HAP-1 (cell line): ENCODE data around the gene EPAS1.

Experiments used
- DNase-seq, 2 experiments: peaks; one replicate each; pipeline ENCODE4 v3.0.0-alpha.2; 2016 to 2020; ENCODE audit warnings: low spot score in 2 of 2
- H3K27me3 ChIP-seq: fragments of 250-450 bp; sonication (Bioruptor Pico); 2 replicates; pipeline ENCODE4 v1.5.1; 2020; ENCODE audit warnings: low read depth, mild to moderate bottlenecking, moderate library complexity
- H3K36me3 ChIP-seq: fragments of 250-450 bp; sonication (Bioruptor Pico); replicated peaks from 2 replicates; pipeline ENCODE4 v1.5.1; 2020; ENCODE audit warnings: mild to moderate bottlenecking
- H3K4me1 ChIP-seq: fragments of 250-450 bp; sonication (Bioruptor Pico); 2 replicates; pipeline ENCODE4 v1.5.1; 2020; ENCODE audit warnings: mild to moderate bottlenecking
- H3K4me3 ChIP-seq: fragments of 250-450 bp; sonication (Bioruptor Pico); 2 replicates; pipeline ENCODE4 v1.5.1; 2020; ENCODE audit warnings: mild to moderate bottlenecking, moderate library complexity
- H3K9me3 ChIP-seq: fragments of 250-450 bp; sonication (Bioruptor Pico); 2 replicates; pipeline ENCODE4 v1.5.1; 2020; ENCODE audit warnings: mild to moderate bottlenecking, moderate library complexity
- in situ Hi-C: fragments of 300-500 bp; cut with MboI; formaldehyde crosslinking; loops from 3 replicates; pipeline ENCODE4 v1.14.3; 2020; ENCODE audit warnings: low sequenced_read_pairs, inconsistent platforms, mixed read lengths

Gene EPAS1

DNA sequence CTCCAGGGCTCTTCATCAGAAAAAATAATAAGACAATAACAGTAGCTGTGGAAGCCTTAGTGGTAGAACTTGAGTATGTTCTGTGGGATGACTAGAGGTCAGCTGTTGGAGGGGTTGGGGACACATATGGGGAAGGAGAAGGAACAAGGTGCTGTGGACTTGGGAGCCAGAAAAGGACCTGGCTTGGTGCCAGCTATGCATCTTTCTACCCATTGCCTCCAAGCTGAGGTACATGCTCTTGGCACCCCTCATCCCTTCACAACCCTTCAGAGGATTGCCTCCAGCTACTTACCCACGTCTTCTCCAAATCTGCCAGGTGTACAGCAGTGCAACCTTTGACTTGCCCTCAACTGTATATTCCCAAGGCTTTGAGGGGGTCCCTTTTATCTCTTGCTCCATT, 15.3 kb upstream of the EPAS1 start:
- Histone ChIP-seq H3K9me3 (no peaks in the 10 kb centered on the region), H3K4me3 (no peak overlapping the region), H3K27me3 (0 out of 2 replicates have a peak, but pooled peaks cover 2% of the 10 kb centered on the region), H3K4me1 (no peaks in the 10 kb centered on the region), H3K36me3 (no peaks in the 10 kb centered on the region)
- in situ Hi-C loops, result no loop called here
- no peak for DNase-seq

DNA sequence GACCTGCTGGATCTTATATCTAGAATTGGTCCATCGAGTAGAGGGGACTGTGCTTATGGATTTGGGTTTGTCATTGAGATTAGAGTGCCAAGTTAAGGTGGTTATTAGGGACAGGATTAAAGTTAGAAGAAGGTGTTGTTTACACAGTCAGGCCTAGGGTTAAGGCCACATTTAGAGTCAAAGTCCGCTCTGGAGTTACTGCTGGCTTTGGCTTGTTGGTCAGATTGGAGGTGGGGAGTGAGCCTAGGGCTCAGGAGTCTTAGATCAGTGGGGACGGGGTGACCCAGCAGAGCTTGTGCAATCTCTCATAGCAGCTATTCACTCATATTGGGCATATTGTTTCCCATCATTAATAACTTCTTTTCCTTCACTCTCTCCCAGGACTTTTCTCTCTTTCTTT, 13.5 kb upstream of the EPAS1 start:
- H3K4me3 ChIP-seq, result no peak overlapping the region
- in situ Hi-C loops, result no loop called here
- no peak for DNase-seq
- no peaks in the 10 kb centered on the region for H3K9me3 ChIP-seq
- no peaks in the 10 kb centered on the region for H3K36me3 ChIP-seq
- H3K27me3 ChIP-seq, result 0 out of 2 replicates have a peak, but pooled peaks cover 2% of the 10 kb centered on the region
- no peaks in the 10 kb centered on the region for H3K4me1 ChIP-seq

DNA sequence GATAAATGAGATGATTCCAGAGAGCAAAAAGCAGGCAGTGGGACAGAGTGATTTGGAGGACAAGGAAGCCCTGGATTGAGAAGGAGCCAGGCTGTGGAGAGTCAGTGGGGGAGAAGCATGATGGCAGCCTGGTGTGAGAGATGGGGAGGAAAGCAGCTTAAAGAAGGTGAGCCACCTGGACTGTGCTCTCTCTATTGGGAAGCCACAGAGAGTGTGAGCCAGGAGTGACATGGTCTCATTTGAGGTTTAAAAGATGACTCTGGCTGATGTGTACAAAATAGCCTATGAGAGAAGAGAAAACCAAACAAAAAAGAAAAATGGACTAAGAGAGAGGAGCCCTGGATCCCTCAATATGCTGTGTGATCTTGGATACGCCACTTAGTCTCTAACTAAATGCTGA, 12.9 kb upstream of the EPAS1 start:
- Histone ChIP-seq H3K36me3 (no peaks in the 10 kb centered on the region), H3K4me3 (no peak overlapping the region)

DNA sequence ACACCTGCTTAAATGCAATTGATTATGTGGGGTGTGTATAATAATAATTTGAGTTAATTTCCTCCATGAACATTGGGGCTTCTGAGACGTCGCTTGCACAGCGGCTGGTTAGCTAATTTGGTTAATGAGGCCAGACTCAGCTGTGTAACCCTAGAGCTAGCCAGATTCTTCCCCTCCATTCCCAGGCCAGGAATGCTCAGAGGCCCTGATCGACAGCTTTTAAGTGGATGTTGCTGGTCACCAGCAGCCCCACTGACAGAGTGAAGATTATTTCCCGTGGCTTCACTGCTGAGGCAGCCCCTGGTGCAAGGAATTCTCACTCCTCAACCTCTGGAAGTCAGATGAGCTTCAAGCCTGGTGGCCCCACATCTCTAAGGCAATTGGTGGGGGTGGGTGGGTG, 12.4 kb upstream of the EPAS1 start:
- in situ Hi-C loops, result no loop called here
- Histone ChIP-seq H3K4me1 (no peaks in the 10 kb centered on the region), H3K9me3 (no peaks in the 10 kb centered on the region), H3K27me3 (0 out of 2 replicates have a peak, but pooled peaks cover 2% of the 10 kb centered on the region), H3K36me3 (no peaks in the 10 kb centered on the region), H3K4me3 (no peak overlapping the region)
- no peak for DNase-seq

More for the DNA sequence above, 12.9 kb upstream of the EPAS1 start:
- no peaks in the 10 kb centered on the region for H3K9me3 ChIP-seq
- DNase-seq, result no peak
- in situ Hi-C loops, result no loop called here
- no peaks in the 10 kb centered on the region for H3K4me1 ChIP-seq
- H3K27me3 ChIP-seq, result 0 out of 2 replicates have a peak, but pooled peaks cover 2% of the 10 kb centered on the region

DNA sequence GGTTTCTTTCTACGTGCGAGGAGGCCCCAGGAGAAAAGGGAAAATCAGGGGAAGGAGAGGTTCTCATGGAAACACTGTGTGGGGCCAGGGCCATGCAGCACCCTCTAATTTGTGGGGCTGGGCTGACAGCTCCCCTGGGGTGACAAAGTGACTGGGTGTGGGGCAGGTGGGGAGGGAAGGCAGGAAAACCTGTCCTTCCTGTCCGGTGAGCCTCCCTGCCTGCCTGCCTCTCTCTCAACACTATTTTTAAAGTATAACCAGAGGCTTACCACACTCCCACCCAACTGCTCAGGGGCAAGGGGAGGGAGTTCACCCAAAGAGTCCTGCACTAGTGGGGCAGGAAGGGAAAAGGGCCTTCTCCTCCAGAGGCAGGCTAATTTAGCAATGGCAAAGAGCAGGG, 10.5 kb upstream of the EPAS1 start:
- H3K4me3 ChIP-seq, result no peak overlapping the region
- H3K9me3 ChIP-seq, result no peaks in the 10 kb centered on the region
- no peaks in the 10 kb centered on the region for H3K27me3 ChIP-seq
- H3K36me3 ChIP-seq, result no peaks in the 10 kb centered on the region
- in situ Hi-C loops, result no loop called here
- DNase-seq, result no peak
- no peaks in the 10 kb centered on the region for H3K4me1 ChIP-seq

DNA sequence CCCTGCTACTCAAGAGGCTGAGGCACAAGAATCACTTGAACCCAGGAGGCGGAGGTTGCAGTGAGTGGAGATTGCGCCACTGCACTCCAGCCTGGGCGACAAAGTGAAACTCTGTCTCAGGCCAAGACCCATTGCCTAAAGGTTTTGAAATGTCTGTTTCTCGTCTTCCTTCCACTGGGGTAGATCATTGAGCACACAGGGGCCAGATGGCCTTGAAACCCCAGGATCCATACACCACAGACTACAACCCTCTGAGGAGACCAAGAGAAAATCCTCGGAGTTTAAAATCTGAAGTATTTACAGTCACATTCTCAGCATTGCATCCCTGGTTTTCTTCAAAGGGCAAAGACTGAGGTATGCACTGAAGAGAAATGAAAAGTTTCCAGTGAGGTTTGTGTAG, 7.1 kb upstream of the EPAS1 start:
- in situ Hi-C loops, result no loop called here
- Histone ChIP-seq H3K4me1 (no peaks in the 10 kb centered on the region), H3K27me3 (no peaks in the 10 kb centered on the region), H3K4me3 (no peak overlapping the region), H3K36me3 (no peaks in the 10 kb centered on the region), H3K9me3 (no peaks in the 10 kb centered on the region)
- no peak for DNase-seq

DNA sequence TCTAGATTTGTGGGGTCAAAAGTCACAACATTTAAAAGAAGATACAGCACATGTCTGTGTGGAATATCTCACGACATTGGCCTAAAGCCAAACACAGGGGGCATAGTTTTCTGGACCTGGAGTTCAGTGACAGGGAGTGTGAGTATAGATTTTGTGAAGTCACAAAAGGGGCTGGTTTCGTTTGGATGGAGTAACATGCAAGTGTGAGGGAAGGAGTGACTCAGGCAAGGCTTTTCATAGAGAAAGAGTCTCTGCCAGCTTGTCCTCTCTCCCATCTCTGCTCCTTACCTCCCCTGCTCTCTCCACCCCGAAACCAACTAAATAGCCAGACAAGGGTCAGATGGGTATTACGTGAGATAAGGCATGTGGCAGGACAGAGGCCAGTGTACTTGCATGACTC, 3.7 kb upstream of the EPAS1 start:
- no peaks in the 10 kb centered on the region for H3K9me3 ChIP-seq
- no peak overlapping the region for H3K4me3 ChIP-seq
- H3K27me3 ChIP-seq, result peaks cover 12% of the 10 kb centered on the region
- in situ Hi-C loops, result no loop called here
- H3K4me1 ChIP-seq, result peaks cover 9% of the 10 kb centered on the region
- no peaks in the 10 kb centered on the region for H3K36me3 ChIP-seq
- DNase-seq, result no peak

DNA sequence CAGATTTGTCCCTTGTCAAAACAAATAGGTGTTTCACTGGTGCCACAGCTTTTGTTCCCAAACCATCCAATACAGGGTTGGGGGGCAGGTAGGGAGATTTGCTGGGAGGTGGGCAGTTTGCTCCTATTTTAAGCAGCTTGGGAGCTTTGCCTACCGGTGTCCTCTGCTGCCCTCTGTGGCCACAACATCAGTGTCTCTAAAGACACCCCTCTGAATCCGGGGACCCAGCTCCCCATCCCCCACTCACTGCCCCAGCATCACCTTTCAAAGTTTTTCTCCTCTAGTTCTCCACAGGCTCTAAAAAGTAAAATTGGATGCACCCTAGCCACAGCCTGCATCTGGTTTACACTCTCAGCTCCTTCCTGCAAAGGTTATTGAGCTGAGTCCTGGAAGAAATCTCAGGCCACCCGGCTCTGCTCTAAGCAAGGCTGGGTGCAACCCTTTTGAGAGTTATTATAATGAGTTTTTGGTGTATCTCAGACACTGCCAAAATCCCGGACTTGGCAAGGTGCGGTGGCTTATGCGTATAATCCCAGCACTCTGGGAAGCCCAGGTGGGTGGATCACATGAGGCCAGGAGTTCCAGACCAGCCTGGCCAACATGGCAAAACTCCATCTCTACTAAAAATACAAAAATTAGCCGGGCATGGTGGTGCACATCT, 2.9 kb upstream of the EPAS1 start:
- no peaks in the 10 kb centered on the region for H3K36me3 ChIP-seq
- no peaks in the 10 kb centered on the region for H3K9me3 ChIP-seq
- peaks cover 13% of the 10 kb centered on the region for H3K4me1 ChIP-seq
- peak in 1 of 2 experiments; percentile 22 for DNase-seq
- H3K4me3 ChIP-seq, result no peak overlapping the region
- in situ Hi-C loops, result no loop called here
- peaks cover 20% of the 10 kb centered on the region for H3K27me3 ChIP-seq

DNA sequence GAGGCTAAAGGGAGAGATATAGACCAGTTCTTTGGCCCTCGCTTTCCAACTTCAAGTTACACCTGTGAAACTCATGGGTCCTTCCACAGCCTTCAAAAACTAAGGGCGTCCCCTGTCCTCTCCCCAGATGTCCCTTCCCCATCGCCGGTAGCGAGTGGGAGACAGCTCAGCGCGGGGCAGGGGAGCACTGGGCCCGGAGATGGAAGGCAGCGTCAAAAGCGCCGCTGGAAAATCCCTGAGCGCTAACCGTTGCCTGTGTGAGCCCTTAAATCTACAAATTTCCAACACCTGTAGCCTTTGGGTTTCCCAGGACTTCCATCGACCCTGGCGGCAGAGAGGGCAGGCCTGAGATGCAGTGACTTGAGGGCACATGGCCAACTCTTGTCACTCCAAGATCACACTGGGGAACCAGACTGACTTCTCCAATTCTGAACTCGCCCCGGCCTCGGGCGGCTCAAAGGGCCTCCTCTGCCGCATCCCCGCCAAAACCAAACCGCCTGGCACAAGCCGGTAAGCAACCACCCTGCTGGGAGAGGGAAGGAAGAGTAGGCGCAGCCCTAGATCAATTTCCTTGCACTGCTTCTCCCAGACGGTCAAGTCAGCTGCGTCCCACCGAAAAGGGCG, 879 bp upstream of the EPAS1 start:
- in situ Hi-C loops, result no loop called here
- H3K4me1 ChIP-seq, result peaks cover 15% of the 10 kb centered on the region
- H3K27me3 ChIP-seq, result peaks cover 39% of the 10 kb centered on the region
- H3K9me3 ChIP-seq, result no peaks in the 10 kb centered on the region
- no peak for DNase-seq
- H3K4me3 ChIP-seq, result peak overlapping the region; percentile 39
- H3K36me3 ChIP-seq, result no peaks in the 10 kb centered on the region

DNA sequence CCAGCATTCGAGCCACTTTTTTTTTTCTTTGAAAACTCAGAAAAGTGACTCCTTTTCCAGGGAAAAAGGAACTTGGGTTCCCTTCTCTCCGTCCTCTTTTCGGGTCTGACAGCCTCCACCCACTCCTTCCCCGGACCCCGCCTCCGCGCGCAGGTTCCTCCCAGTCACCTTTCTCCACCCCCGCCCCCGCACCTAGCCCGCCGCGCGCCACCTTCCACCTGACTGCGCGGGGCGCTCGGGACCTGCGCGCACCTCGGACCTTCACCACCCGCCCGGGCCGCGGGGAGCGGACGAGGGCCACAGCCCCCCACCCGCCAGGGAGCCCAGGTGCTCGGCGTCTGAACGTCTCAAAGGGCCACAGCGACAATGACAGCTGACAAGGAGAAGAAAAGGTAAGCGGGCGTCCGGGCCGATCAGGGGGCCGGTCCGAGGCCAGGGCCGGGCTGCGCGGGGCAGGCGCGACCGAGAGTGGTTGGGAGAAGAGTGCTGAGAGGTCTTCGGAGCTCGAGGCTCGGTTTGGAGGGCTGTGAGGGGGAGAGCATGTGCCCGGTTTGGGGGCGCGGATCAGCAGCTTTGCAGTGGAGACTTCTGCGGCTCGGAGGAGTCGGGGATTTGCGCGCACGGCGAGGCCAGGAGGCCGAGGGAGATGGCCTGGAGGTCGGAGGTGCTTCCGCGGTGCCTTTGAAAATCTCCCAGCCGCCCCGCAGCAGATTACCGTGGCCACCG, 502 bp downstream of the EPAS1 start:
- no peaks in the 10 kb centered on the region for H3K36me3 ChIP-seq
- DNase-seq, result peak in 1 of 2 experiments; percentile 63
- no peaks in the 10 kb centered on the region for H3K9me3 ChIP-seq
- H3K4me1 ChIP-seq, result peaks cover 15% of the 10 kb centered on the region
- in situ Hi-C loops, result no loop called here
- H3K4me3 ChIP-seq, result peak overlapping the region; percentile 39
- peaks cover 47% of the 10 kb centered on the region for H3K27me3 ChIP-seq

DNA sequence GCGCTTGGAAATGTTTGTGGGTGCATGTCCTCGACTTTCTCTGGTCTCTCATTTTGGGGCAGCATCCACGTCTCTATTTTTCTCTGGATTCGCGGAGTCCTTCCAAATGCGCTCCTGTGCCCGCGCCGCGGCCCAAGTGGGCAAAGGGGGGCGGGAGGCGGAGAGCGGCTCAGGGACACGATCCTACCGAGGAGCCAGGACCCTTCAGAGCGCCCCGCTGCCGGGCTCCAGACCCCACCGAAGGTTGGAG, 990 bp downstream of the EPAS1 start:
- H3K4me1 ChIP-seq, result peaks cover 15% of the 10 kb centered on the region
- no peak for DNase-seq
- peak overlapping the region; percentile 39 for H3K4me3 ChIP-seq
- no peaks in the 10 kb centered on the region for H3K36me3 ChIP-seq
- H3K9me3 ChIP-seq, result no peaks in the 10 kb centered on the region
- H3K27me3 ChIP-seq, result peaks cover 52% of the 10 kb centered on the region
- in situ Hi-C loops, result no loop called here

DNA sequence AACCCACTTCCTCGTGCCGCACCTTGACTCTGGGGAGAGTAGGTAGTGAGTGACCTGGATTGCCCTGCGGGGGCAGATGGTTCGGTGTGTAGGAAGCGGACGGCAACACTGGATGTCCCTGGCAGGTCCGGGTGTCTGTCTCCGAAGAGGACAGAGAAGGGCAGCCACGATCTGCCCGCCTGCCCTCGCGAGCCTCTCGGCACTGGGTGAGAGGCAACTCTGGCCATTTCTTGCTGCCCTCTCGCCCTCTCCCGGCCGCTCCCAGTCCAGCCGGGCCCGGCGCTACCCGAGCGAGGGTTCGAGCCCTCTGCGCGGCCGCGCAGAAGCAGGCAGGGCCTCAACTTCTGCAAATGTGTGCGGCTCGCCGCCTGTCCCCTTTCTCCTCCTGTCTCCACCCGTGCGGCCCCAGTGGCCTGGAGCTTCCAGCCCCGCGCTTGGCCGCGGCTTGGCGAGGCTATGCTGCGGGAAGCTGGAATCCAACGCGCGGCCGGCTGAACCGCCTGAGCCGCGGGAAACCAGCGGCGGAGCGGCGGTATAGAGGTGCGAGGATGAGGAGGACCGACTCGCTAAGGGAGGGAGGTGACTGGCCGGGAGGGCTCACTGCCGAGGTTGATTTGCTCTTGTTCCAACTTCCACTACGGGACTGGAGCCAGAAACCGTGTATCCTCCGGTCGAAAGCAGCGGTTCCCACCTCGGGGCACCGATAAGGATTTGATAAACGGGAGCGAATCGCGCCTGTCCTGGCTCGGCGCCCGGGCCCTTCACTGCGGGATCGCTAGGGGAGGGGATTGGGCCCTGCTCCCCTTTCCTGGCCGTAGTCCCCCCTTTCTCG, 1.5 kb downstream of the EPAS1 start:
- in situ Hi-C loops, result no loop called here

DNA sequence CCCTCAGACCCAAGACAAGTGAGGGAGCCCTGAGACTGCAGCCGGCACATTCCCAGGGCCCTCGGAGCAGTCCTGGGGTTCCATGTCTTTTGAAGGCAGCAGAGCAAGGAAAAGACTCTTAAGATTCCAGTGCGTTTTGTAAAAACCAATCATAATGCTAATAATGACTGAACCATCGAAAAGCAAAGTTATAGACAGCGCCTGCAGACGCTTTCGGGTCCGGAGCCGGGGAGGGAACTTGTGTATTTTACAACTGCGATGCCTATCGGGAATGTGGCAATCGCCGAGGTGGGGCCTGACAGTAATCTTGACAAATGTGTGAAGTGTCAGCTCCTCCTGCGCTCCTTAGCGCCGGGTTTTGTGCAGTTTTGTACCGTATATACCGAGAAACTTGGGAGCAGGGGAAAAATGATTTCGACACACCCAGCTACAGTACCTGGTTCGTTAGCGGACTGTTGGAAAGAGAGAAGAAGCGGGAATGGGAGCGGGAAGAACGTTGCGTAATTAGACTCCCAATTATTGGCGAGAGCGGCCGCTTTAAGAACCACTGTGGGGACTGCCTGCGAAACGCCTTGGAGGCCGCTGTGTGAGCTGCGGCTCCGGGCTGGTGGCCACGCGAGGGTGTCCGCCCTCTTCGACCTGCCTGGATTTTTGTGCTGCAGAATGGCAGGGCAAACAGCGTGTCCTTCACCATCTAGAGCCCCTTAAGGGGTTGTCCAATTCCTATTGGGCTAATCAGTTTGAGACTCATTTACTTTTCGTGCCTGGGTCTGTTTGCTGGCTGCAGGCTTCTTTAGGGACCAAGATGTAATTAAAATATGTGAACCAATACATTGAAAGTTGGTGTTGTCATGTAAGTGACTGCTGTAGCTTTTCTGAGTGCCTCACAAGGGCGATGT, 2.4 kb downstream of the EPAS1 start:
- peaks cover 15% of the 10 kb centered on the region for H3K4me1 ChIP-seq
- peak in 1 of 2 experiments; percentile 33 for DNase-seq
- no peaks in the 10 kb centered on the region for H3K36me3 ChIP-seq
- peaks cover 65% of the 10 kb centered on the region for H3K27me3 ChIP-seq
- in situ Hi-C loops, result no loop called here
- no peaks in the 10 kb centered on the region for H3K9me3 ChIP-seq
- H3K4me3 ChIP-seq, result no peak overlapping the region

More for the DNA sequence above, 1.5 kb downstream of the EPAS1 start:
- H3K4me1 ChIP-seq, result peaks cover 15% of the 10 kb centered on the region
- H3K4me3 ChIP-seq, result peak overlapping the region; percentile 39
- no peaks in the 10 kb centered on the region for H3K36me3 ChIP-seq
- DNase-seq, result peak in 1 of 2 experiments; percentile 23
- peaks cover 58% of the 10 kb centered on the region for H3K27me3 ChIP-seq
- H3K9me3 ChIP-seq, result no peaks in the 10 kb centered on the region
